ENCODE measurements around the gene NTRK2. TPM values are rescaled to one million over a fixed set of nuclear protein-coding genes. Genes with fewer than 3 reads are reported as not detected.

The NTRK2 gene
- total RNA-seq, 1 experiment from 2014 or later = not detected

- H3K27ac ChIP-seq (ENCODE audit: low read depth, low read length) = no peak overlapping the region
- H3K9ac ChIP-seq (ENCODE audit: low read length) = no peak overlapping the region
- H3K36me3 ChIP-seq (ENCODE audit: control insufficient read depth in 1 of 2, insufficient read depth in 2 of 2, low read length in 2 of 2) = no peaks in the 10 kb centered on the region
- CTCF ChIA-PET = no interaction called here
- no peaks in the 10 kb centered on the region for H3K9me2 ChIP-seq (ENCODE audit: insufficient read depth)
- no peak overlapping the region for H3K4me2 ChIP-seq (ENCODE audit: low read length)
- no peaks in the 10 kb centered on the region for H4K20me1 ChIP-seq (ENCODE audit: insufficient read depth)
- no peaks in the 10 kb centered on the region for H3K79me2 ChIP-seq (ENCODE audit: insufficient read depth, low read length)
- H3K4me1 ChIP-seq (ENCODE audit: control insufficient read depth in 1 of 2, insufficient read depth in 2 of 2, low read length in 2 of 2) = no peaks in the 10 kb centered on the region
- ATAC-seq (no peak), DNase-seq (ENCODE audit: low read depth, low spot score) (no peak)
- RAD21 ChIA-PET (ENCODE audit: low non-redundant PET in 1 of 2, low total read pairs in 2 of 2, uncharacterized antibody in 2 of 2, unreplicated experiment in 2 of 2) = no interaction called here
- intact Hi-C loops (cut with micrococcal nuclease) = no loop called here
- POLR2A ChIA-PET = no interaction called here
- BruUV-seq (replicated peaks) = no TSS peak
- H3K4me3 ChIP-seq (replicated peaks in 1 of 2; ENCODE audit: low read depth in 1 of 2, low read length in 2 of 2) = no peak overlapping the region
- peaks cover 55% of the 10 kb centered on the region for H3K27me3 ChIP-seq (ENCODE audit: insufficient read depth, low read length)
- TF ChIP-seq SRF (IDR thresholded peaks at IDR 0.05; ENCODE audit: low read depth) (no peak), ZNF274 (IDR thresholded peaks at IDR 0.05; ENCODE audit: low read depth, low read length) (no peak), YY1 (IDR thresholded peaks at IDR 0.05; ENCODE audit: extremely low read depth, insufficient replicate concordance, low read depth, low read length) (no peak), EZH2 (IDR thresholded peaks at IDR 0.05) (no peak), ELF1 (IDR thresholded peaks at IDR 0.05; ENCODE audit: borderline replicate concordance, low read depth) (no peak)
- TF ChIP-seq, protein P1, sequence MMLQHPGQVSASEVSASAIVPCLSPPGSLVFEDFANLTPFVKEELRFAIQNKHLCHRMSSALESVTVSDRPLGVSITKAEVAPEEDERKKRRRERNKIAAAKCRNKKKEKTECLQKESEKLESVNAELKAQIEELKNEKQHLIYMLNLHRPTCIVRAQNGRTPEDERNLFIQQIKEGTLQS (IDR thresholded peaks at IDR 0.05) = no peak
- H2AFZ ChIP-seq (ENCODE audit: low read depth, low read length, poor library complexity, severe bottlenecking) = no peak overlapping the region
- H3K9me3 ChIP-seq (ENCODE audit: control insufficient read depth in 1 of 2, insufficient read depth in 1 of 2, low read depth in 1 of 2, low read length in 2 of 2) = no peaks in the 10 kb centered on the region
These were observed 319.1 kb downstream of the NTRK2 start for GRCh38 chr9:84988621-84989020.

DNA sequence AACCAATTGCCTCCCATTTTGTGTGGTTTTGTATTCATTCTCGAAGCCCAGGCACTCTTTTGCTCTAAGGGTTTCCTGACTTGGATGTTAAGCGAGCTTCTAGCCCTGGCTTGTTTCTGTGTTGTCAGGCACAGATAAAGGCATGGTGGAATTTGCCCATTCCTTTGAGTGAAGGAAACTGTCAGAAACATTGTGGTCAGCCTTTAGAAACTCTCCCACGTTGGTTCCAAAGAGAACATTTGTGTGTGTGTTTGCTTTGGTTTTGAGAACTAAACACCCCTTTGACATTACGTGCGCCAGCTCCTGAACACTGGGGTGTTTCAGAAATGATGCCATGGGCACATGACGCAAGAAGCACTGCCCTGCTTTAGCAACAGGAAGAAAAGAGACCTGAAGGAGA lies 320.9 kb downstream of the NTRK2 start:
- Histone ChIP-seq H3K27ac (ENCODE audit: low read depth, low read length) (no peak overlapping the region), H3K9ac (ENCODE audit: low read length) (no peak overlapping the region), H3K4me3 (replicated peaks in 1 of 2; ENCODE audit: low read depth in 1 of 2, low read length in 2 of 2) (no peak overlapping the region), H3K79me2 (ENCODE audit: insufficient read depth, low read length) (no peaks in the 10 kb centered on the region), H2AFZ (ENCODE audit: low read depth, low read length, poor library complexity, severe bottlenecking) (no peak overlapping the region), H3K4me2 (ENCODE audit: low read length) (no peak overlapping the region), H3K27me3 (ENCODE audit: insufficient read depth, low read length) (peaks cover 56% of the 10 kb centered on the region), H3K9me2 (ENCODE audit: insufficient read depth) (no peaks in the 10 kb centered on the region), H4K20me1 (ENCODE audit: insufficient read depth) (no peaks in the 10 kb centered on the region), H3K9me3 (ENCODE audit: control insufficient read depth in 1 of 2, insufficient read depth in 1 of 2, low read depth in 1 of 2, low read length in 2 of 2) (no peaks in the 10 kb centered on the region), H3K4me1 (ENCODE audit: control insufficient read depth in 1 of 2, insufficient read depth in 2 of 2, low read length in 2 of 2) (no peaks in the 10 kb centered on the region), H3K36me3 (ENCODE audit: control insufficient read depth in 1 of 2, insufficient read depth in 2 of 2, low read length in 2 of 2) (no peaks in the 10 kb centered on the region)
- DNase-seq (ENCODE audit: low read depth, low spot score) (no peak), ATAC-seq (no peak)
- no TSS peak for BruUV-seq (replicated peaks)
- ChIA-PET RAD21 (ENCODE audit: low non-redundant PET in 1 of 2, low total read pairs in 2 of 2, uncharacterized antibody in 2 of 2, unreplicated experiment in 2 of 2) (no interaction called here), CTCF (no interaction called here), POLR2A (no interaction called here)
- intact Hi-C loops (cut with micrococcal nuclease) = no loop called here
- TF ChIP-seq ZFX (IDR thresholded peaks at IDR 0.05) (no peak), EGR1 (IDR thresholded peaks at IDR 0.05; ENCODE audit: low read depth) (no peak), ZNF274 (IDR thresholded peaks at IDR 0.05; ENCODE audit: low read depth, low read length) (no peak), POLR2AphosphoS5 (IDR thresholded peaks at IDR 0.05; ENCODE audit: low read depth, low read length) (no peak), EZH2phosphoT487 (IDR thresholded peaks at IDR 0.05; ENCODE audit: borderline replicate concordance) (no peak), EZH2 (IDR thresholded peaks at IDR 0.05) (no peak), TCF7L2 (IDR thresholded peaks at IDR 0.05; ENCODE audit: borderline replicate concordance, extremely low read depth, insufficient read depth, insufficient read length) (no peak), CBX3 (IDR thresholded peaks at IDR 0.05; ENCODE audit: low read depth) (no peak), YY1 (IDR thresholded peaks at IDR 0.05; ENCODE audit: extremely low read depth, insufficient replicate concordance, low read depth, low read length) (no peak)
- TF ChIP-seq, protein P2, sequence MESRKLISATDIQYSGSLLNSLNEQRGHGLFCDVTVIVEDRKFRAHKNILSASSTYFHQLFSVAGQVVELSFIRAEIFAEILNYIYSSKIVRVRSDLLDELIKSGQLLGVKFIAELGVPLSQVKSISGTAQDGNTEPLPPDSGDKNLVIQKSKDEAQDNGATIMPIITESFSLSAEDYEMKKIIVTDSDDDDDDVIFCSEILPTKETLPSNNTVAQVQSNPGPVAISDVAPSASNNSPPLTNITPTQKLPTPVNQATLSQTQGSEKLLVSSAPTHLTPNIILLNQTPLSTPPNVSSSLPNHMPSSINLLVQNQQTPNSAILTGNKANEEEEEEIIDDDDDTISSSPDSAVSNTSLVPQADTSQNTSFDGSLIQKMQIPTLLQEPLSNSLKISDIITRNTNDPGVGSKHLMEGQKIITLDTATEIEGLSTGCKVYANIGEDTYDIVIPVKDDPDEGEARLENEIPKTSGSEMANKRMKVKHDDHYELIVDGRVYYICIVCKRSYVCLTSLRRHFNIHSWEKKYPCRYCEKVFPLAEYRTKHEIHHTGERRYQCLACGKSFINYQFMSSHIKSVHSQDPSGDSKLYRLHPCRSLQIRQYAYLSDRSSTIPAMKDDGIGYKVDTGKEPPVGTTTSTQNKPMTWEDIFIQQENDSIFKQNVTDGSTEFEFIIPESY (IDR thresholded peaks at IDR 0.05; ENCODE audit: extremely low read depth, insufficient replicate concordance, low read length) = no peak
- TF ChIP-seq, protein P1 (IDR thresholded peaks at IDR 0.05) = no peak
- TF ChIP-seq, protein P3, sequence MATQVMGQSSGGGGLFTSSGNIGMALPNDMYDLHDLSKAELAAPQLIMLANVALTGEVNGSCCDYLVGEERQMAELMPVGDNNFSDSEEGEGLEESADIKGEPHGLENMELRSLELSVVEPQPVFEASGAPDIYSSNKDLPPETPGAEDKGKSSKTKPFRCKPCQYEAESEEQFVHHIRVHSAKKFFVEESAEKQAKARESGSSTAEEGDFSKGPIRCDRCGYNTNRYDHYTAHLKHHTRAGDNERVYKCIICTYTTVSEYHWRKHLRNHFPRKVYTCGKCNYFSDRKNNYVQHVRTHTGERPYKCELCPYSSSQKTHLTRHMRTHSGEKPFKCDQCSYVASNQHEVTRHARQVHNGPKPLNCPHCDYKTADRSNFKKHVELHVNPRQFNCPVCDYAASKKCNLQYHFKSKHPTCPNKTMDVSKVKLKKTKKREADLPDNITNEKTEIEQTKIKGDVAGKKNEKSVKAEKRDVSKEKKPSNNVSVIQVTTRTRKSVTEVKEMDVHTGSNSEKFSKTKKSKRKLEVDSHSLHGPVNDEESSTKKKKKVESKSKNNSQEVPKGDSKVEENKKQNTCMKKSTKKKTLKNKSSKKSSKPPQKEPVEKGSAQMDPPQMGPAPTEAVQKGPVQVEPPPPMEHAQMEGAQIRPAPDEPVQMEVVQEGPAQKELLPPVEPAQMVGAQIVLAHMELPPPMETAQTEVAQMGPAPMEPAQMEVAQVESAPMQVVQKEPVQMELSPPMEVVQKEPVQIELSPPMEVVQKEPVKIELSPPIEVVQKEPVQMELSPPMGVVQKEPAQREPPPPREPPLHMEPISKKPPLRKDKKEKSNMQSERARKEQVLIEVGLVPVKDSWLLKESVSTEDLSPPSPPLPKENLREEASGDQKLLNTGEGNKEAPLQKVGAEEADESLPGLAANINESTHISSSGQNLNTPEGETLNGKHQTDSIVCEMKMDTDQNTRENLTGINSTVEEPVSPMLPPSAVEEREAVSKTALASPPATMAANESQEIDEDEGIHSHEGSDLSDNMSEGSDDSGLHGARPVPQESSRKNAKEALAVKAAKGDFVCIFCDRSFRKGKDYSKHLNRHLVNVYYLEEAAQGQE (IDR thresholded peaks at IDR 0.05; ENCODE audit: low read depth) = no peak

Measured in HCT116 (cell line).